Progenitor cell of endocrine pancreas (in vitro differentiated cells): ENCODE results near the gene CPT1C. TPM values are rescaled to one million over a fixed set of nuclear protein-coding genes. Genes with fewer than 3 reads are reported as not detected.

ENCODE experiments used
- DNase-seq: peaks from one replicate; pipeline ENCODE4 v3.0.0; 2021; ENCODE audit warnings: low spot score; ENCODE audit not compliant: unreplicated experiment
- H3K27ac Mint-ChIP-seq: 2 replicates; pipeline ENCODE4 v1.8.0; 2021; ENCODE audit warnings: mild to moderate bottlenecking, moderate library complexity, mixed read lengths
- H3K27me3 Mint-ChIP-seq: 2 replicates; pipeline ENCODE4 v1.8.0; 2021; ENCODE audit warnings: mixed read lengths
- H3K36me3 Mint-ChIP-seq: 2 replicates; pipeline ENCODE4 v1.8.0; 2022; ENCODE audit warnings: mixed read lengths; ENCODE audit not compliant: insufficient read depth
- H3K4me1 Mint-ChIP-seq: 2 replicates; pipeline ENCODE4 v1.8.0; 2021; ENCODE audit warnings: low read depth, mixed read lengths
- H3K4me3 Mint-ChIP-seq: 2 replicates; pipeline ENCODE4 v1.8.0; 2021; ENCODE audit warnings: low read depth, mild to moderate bottlenecking, moderate library complexity, mixed read lengths
- H3K9me3 Mint-ChIP-seq: 2 replicates; pipeline ENCODE4 v1.8.0; 2021; ENCODE audit warnings: low read depth, mixed read lengths
- long read RNA-seq: library from polyadenylated mRNA; unstranded; transcript quantifications from one replicate; pipeline ENCODE4 v2.0.0, GENCODE V29; 2020
- total RNA-seq: library from RNA; stranded (reverse); gene quantifications from 2 replicates; pipeline ENCODE4 v1.2.1, GENCODE V29; 2021
- TF ChIP-seq, protein P1 (sequence below): fragments of 200-600 bp; sonication (generic); IDR thresholded peaks from one replicate; pipeline ENCODE4 v1.5.0; 2021; ENCODE audit warnings: antibody characterized with exemption, mild to moderate bottlenecking; ENCODE audit not compliant: unreplicated experiment

CPT1C gene
- total RNA-seq: 49.9 and 53.1 TPM in 2 replicates
- long read RNA-seq, partial matches to known transcripts: 6 of 23 reads
- long read RNA-seq, other reads (novel, unspliced or antisense): 13 of 23 reads

- peaks cover 6% of the 10 kb centered on the region for H3K36me3 Mint-ChIP-seq
- peak within 1 kb of the TSS; percentile 80 for H3K4me3 Mint-ChIP-seq
- TF ChIP-seq, protein P1, sequence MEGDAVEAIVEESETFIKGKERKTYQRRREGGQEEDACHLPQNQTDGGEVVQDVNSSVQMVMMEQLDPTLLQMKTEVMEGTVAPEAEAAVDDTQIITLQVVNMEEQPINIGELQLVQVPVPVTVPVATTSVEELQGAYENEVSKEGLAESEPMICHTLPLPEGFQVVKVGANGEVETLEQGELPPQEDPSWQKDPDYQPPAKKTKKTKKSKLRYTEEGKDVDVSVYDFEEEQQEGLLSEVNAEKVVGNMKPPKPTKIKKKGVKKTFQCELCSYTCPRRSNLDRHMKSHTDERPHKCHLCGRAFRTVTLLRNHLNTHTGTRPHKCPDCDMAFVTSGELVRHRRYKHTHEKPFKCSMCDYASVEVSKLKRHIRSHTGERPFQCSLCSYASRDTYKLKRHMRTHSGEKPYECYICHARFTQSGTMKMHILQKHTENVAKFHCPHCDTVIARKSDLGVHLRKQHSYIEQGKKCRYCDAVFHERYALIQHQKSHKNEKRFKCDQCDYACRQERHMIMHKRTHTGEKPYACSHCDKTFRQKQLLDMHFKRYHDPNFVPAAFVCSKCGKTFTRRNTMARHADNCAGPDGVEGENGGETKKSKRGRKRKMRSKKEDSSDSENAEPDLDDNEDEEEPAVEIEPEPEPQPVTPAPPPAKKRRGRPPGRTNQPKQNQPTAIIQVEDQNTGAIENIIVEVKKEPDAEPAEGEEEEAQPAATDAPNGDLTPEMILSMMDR: no peak
- H3K4me1 Mint-ChIP-seq: peaks cover 11% of the 10 kb centered on the region
- no peaks in the 10 kb centered on the region for H3K9me3 Mint-ChIP-seq
- peak within 1 kb of the TSS; percentile 90 for H3K27ac Mint-ChIP-seq
- no peaks in the 10 kb centered on the region for H3K27me3 Mint-ChIP-seq
- peak; percentile 64 for DNase-seq
These were observed at the start of gene CPT1C for GRCh38 chr19:49690656-49691242. Gene CPT1C, plus strand, starts transcription at chr19:49691116. Its CDS starts 1,137 bp downstream, at chr19:49692253.

GRCh38 chr19:49641688-49642491 is 49.0 kb upstream of the CPT1C start, which contains the start of gene SCAF1:
Gene SCAF1, plus strand, starts transcription at chr19:49642209. Its CDS starts 2,818 bp downstream, at chr19:49645027.
- H3K27me3 Mint-ChIP-seq: peaks cover 20% of the 10 kb centered on the region
- TF ChIP-seq, protein P1: no peak
- DNase-seq: peak; percentile 99
- H3K4me1 Mint-ChIP-seq: peaks cover 38% of the 10 kb centered on the region
- peak within 1 kb of the TSS; percentile 98 for H3K4me3 Mint-ChIP-seq
- no peaks in the 10 kb centered on the region for H3K9me3 Mint-ChIP-seq
- H3K36me3 Mint-ChIP-seq: peaks cover 4% of the 10 kb centered on the region
- H3K27ac Mint-ChIP-seq: peak within 1 kb of the TSS; percentile 100

DNA sequence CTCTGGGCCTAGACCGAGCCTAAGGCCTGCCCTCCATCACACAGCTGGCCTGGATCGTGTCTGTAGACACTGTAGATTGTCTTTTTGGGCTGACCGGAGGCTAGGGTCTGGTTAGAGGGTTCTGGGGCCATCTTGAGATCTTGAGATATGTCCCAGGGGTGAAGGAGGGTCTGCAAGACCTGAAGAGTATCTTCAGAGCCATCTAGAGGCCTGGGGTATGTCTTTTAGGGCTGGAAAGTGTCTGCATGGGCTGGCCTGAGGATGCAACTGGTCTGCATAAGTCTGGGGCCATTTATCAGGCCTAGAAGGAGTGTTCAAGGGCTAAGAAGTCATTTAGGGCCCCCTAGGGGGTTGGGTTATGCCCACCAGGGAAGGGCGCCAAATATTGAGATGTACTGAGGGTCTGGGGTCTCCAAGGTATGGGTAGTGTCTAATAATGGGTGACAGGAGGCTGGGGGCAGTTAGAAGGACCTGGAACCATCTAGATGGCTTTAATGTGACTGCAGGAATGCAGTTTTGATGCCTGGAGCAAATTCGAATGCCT is 48.4 kb upstream of the CPT1C start:
- Mint-ChIP-seq H3K27me3 (peaks cover 18% of the 10 kb centered on the region), H3K4me3 (peak overlapping the region; percentile 98), H3K9me3 (no peaks in the 10 kb centered on the region), H3K27ac (peak overlapping the region; percentile 98), H3K4me1 (peaks cover 38% of the 10 kb centered on the region), H3K36me3 (peaks cover 5% of the 10 kb centered on the region)
- TF ChIP-seq, protein P1: no peak
- DNase-seq: no peak

- H3K4me1 Mint-ChIP-seq: peaks cover 34% of the 10 kb centered on the region
- peak overlapping the region; percentile 40 for H3K27ac Mint-ChIP-seq
- peak overlapping the region; percentile 98 for H3K4me3 Mint-ChIP-seq
- H3K36me3 Mint-ChIP-seq: peaks cover 5% of the 10 kb centered on the region
- no peak for DNase-seq
- no peaks in the 10 kb centered on the region for H3K9me3 Mint-ChIP-seq
- H3K27me3 Mint-ChIP-seq: peaks cover 12% of the 10 kb centered on the region
- TF ChIP-seq, protein P1: no peak
These were observed 47.5 kb upstream of the CPT1C start for GRCh38 chr19:49643466-49643865.

DNA sequence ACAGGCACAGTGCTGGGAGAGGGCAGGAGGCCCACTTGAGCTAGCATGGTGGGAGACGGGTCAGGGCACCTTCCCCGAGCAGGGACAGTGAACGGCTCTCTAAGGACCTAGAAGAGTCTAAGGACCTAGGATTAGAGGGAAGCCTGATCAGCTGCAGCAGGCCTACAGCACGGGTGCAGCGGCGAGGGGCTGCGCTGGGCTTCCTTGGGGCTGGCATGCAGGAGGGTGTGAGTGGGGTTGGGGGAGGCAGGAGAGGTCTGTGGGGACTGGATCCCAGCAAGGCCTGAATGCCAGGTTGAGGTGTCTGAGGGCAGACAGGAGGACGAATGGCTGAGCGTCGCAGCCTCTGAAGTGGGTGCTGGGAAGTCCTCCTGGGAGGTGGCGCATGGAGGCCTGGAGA is 45.3 kb upstream of the CPT1C start:
- Mint-ChIP-seq H3K4me3 (no peak overlapping the region), H3K4me1 (peaks cover 24% of the 10 kb centered on the region), H3K27ac (peak overlapping the region; percentile 16), H3K9me3 (no peaks in the 10 kb centered on the region), H3K36me3 (peaks cover 5% of the 10 kb centered on the region), H3K27me3 (no peaks in the 10 kb centered on the region)
- DNase-seq: no peak
- TF ChIP-seq, protein P1: no peak
